BLaER1 treated with 17β-estradiol and CSF1 and Interleukin-3, amounts not matched to agents 10 nM and 100 nM (cell line): ENCODE measurements around the gene RPUSD1.
"Not testable (repeated sequence)": the region's sequence is repeated elsewhere in the genome, so short reads cannot be mapped to it uniquely, and the experiment has no call there.

ENCODE experiments used
- H3K27ac ChIP-seq, 11 experiments: shearing (Covaris generic); formaldehyde crosslinking; 2 replicates each; pipeline ENCODE4 v1.8.1; 2022
- H3K27me3 ChIP-seq, 11 experiments: shearing (Covaris generic); formaldehyde crosslinking; 2 replicates each; pipeline ENCODE4 v1.8.1; 2022
- H3K36me3 ChIP-seq, 11 experiments: shearing (Covaris generic); formaldehyde crosslinking; 2 replicates each; pipeline ENCODE4 v1.8.1; 2022
- H3K4me1 ChIP-seq, 10 experiments: shearing (Covaris generic); formaldehyde crosslinking; 2 replicates each; pipeline ENCODE4 v1.8.1; 2022
- H3K4me2 ChIP-seq, 11 experiments: shearing (Covaris generic); formaldehyde crosslinking; 2 replicates each; pipeline ENCODE4 v1.8.1; 2022
- H3K4me3 ChIP-seq, 10 experiments: shearing (Covaris generic); formaldehyde crosslinking; 2 replicates each; pipeline ENCODE4 v1.8.1; 2022
- H3K9ac ChIP-seq, 11 experiments: shearing (Covaris generic); formaldehyde crosslinking; 2 replicates each; pipeline ENCODE4 v1.8.1; 2022
- H3K9me3 ChIP-seq, 11 experiments: shearing (Covaris generic); formaldehyde crosslinking; replicated peaks in 1 of 11; 2 replicates each; pipeline ENCODE4 v1.8.1; 2022
- H4K20me1 ChIP-seq, 11 experiments: shearing (Covaris generic); formaldehyde crosslinking; 2 replicates each; pipeline ENCODE4 v1.8.1; 2022
- Cebpa-rat ChIP-seq, 11 experiments: shearing (Covaris generic); IDR thresholded peaks; 2 replicates each; pipeline ENCODE4 v1.8.1; 2022

Gene RPUSD1

GRCh38 chr16:787978-788398, at the start of gene RPUSD1:
RPUSD1 (minus strand) TSS chr16:788381; CDS start chr16:787737, 644 bp downstream.
- peak within 1 kb of the TSS; percentile 88 to 97 (median 92) for H3K9ac ChIP-seq
- peaks cover 6 to 94% (median 69%) of the 10 kb centered on the region in 11 experiments; a peak in 21 of 22 replicates for H4K20me1 ChIP-seq
- peak within 1 kb of the TSS; percentile 87 to 100 (median 97) for H3K4me3 ChIP-seq
- H3K36me3 ChIP-seq = peaks cover 10 to 67% (median 53%) of the 10 kb centered on the region in 11 experiments; a peak in 21 of 22 replicates
- peaks cover 0 to 5% (median 0%) of the 10 kb centered on the region in 11 experiments; a peak in 2 of 22 replicates for H3K27me3 ChIP-seq
- no peaks in the 10 kb centered on the region for H3K9me3 ChIP-seq
- peak within 1 kb of the TSS; percentile 92 to 100 (median 99) for H3K4me2 ChIP-seq
- H3K27ac ChIP-seq = peak within 1 kb of the TSS; percentile 72 to 86 (median 80)
- H3K4me1 ChIP-seq = peaks cover 31 to 60% (median 51%) of the 10 kb centered on the region in 10 experiments
- no peak for TF ChIP-seq Cebpa-rat (IDR thresholded peaks at IDR 0.05)

GRCh38 chr16:836822-837221, 48.6 kb upstream of the RPUSD1 start:
- H3K27me3 ChIP-seq, H4K20me1 ChIP-seq, H3K4me3 ChIP-seq, H3K27ac ChIP-seq, H3K4me2 ChIP-seq, H3K36me3 ChIP-seq, H3K9ac ChIP-seq: not testable (repeated sequence)
- peaks cover 6 to 45% (median 26%) of the 10 kb centered on the region in 10 experiments for H3K4me1 ChIP-seq
- H3K9me3 ChIP-seq = peaks cover 24 to 44% (median 33%) of the 10 kb centered on the region in 11 experiments

GRCh38 chr16:836221-836620, 48.0 kb upstream of the RPUSD1 start:
- no peak for TF ChIP-seq Cebpa-rat (IDR thresholded peaks at IDR 0.05)
- Histone ChIP-seq H3K4me1 (peaks cover 8 to 45% (median 26%) of the 10 kb centered on the region in 10 experiments), H3K27me3 (no peaks in the 10 kb centered on the region), H3K4me3 (no peak overlapping the region), H3K4me2 (no peak overlapping the region), H3K9ac (no peak overlapping the region), H3K36me3 (peaks cover 0 to 3% (median 0%) of the 10 kb centered on the region in 11 experiments; a peak in 1 of 22 replicates), H3K9me3 (peaks cover 24 to 44% (median 33%) of the 10 kb centered on the region in 11 experiments), H3K27ac (no peak overlapping the region), H4K20me1 (no peaks in the 10 kb centered on the region)

GRCh38 chr16:835373-835772, 47.2 kb upstream of the RPUSD1 start:
- no peak for TF ChIP-seq Cebpa-rat (IDR thresholded peaks at IDR 0.05)
- no peak overlapping the region for H3K9ac ChIP-seq
- H3K36me3 ChIP-seq = peaks cover 0 to 3% (median 0%) of the 10 kb centered on the region in 11 experiments; a peak in 1 of 22 replicates
- no peak overlapping the region for H3K27ac ChIP-seq
- H3K27me3 ChIP-seq = peaks cover 0 to 6% (median 0%) of the 10 kb centered on the region in 11 experiments; a peak in 6 of 22 replicates
- no peaks in the 10 kb centered on the region for H4K20me1 ChIP-seq
- H3K4me3 ChIP-seq = no peak overlapping the region
- H3K9me3 ChIP-seq = peaks cover 24 to 44% (median 33%) of the 10 kb centered on the region in 11 experiments
- no peak overlapping the region for H3K4me2 ChIP-seq
- H3K4me1 ChIP-seq = peaks cover 17 to 45% (median 27%) of the 10 kb centered on the region in 10 experiments

GRCh38 chr16:833411-833810, 45.2 kb upstream of the RPUSD1 start:
- Histone ChIP-seq H3K9ac (no peak overlapping the region), H3K4me1 (peaks cover 19 to 50% (median 34%) of the 10 kb centered on the region in 10 experiments), H4K20me1 (no peaks in the 10 kb centered on the region), H3K9me3 (peaks cover 24 to 44% (median 33%) of the 10 kb centered on the region in 11 experiments), H3K4me2 (no peak overlapping the region; a peak in 1 of 22 replicates), H3K36me3 (peaks cover 0 to 3% (median 0%) of the 10 kb centered on the region in 11 experiments; a peak in 1 of 22 replicates), H3K4me3 (no peak overlapping the region), H3K27ac (no peak overlapping the region), H3K27me3 (peaks cover 0 to 11% (median 0%) of the 10 kb centered on the region in 11 experiments; a peak in 6 of 22 replicates)
- TF ChIP-seq Cebpa-rat (IDR thresholded peaks at IDR 0.05) = no peak

- Histone ChIP-seq H3K4me1 (peaks cover 19 to 56% (median 40%) of the 10 kb centered on the region in 10 experiments), H3K4me2 (no peak overlapping the region), H3K27ac (no peak overlapping the region), H3K27me3 (peaks cover 0 to 11% (median 0%) of the 10 kb centered on the region in 11 experiments; a peak in 6 of 22 replicates), H3K4me3 (no peak overlapping the region), H3K36me3 (peaks cover 0 to 3% (median 0%) of the 10 kb centered on the region in 11 experiments; a peak in 1 of 22 replicates), H3K9ac (no peak overlapping the region), H3K9me3 (peaks cover 24 to 40% (median 32%) of the 10 kb centered on the region in 11 experiments), H4K20me1 (no peaks in the 10 kb centered on the region)
- TF ChIP-seq Cebpa-rat (IDR thresholded peaks at IDR 0.05) = no peak
Observed at GRCh38 chr16:832652-833336, 44.6 kb upstream of the RPUSD1 start.

GRCh38 chr16:831571-832413, 43.6 kb upstream of the RPUSD1 start:
- peak overlapping the region; percentile 86 to 98 (median 93) for H3K4me2 ChIP-seq
- peak overlapping the region; percentile 43 to 76 (median 61) for H3K27ac ChIP-seq
- H3K4me3 ChIP-seq = peak overlapping the region in 9 of 10 experiments; percentile 9 to 32 (median 23); a peak in 10 of 20 replicates
- TF ChIP-seq Cebpa-rat (IDR thresholded peaks at IDR 0.05) = no peak
- no peaks in the 10 kb centered on the region for H4K20me1 ChIP-seq
- peaks cover 15 to 30% (median 22%) of the 10 kb centered on the region in 11 experiments for H3K9me3 ChIP-seq
- H3K27me3 ChIP-seq = peaks cover 0 to 16% (median 0%) of the 10 kb centered on the region in 11 experiments; a peak in 7 of 22 replicates
- peaks cover 0 to 3% (median 0%) of the 10 kb centered on the region in 11 experiments; a peak in 1 of 22 replicates for H3K36me3 ChIP-seq
- H3K9ac ChIP-seq = peak overlapping the region; percentile 36 to 70 (median 67); a peak in 21 of 22 replicates
- peaks cover 19 to 66% (median 50%) of the 10 kb centered on the region in 10 experiments for H3K4me1 ChIP-seq

GRCh38 chr16:830871-831570, 42.8 kb upstream of the RPUSD1 start:
- TF ChIP-seq Cebpa-rat (IDR thresholded peaks at IDR 0.05) = no peak
- Histone ChIP-seq H3K9ac (peak overlapping the region; percentile 36 to 70 (median 67)), H3K36me3 (no peaks in the 10 kb centered on the region; a peak in 1 of 22 replicates), H3K4me3 (peak overlapping the region; percentile 9 to 32 (median 22); a peak in 14 of 20 replicates), H3K4me1 (peaks cover 19 to 71% (median 57%) of the 10 kb centered on the region in 10 experiments), H3K27ac (peak overlapping the region; percentile 43 to 76 (median 61)), H3K4me2 (peak overlapping the region; percentile 86 to 98 (median 93)), H4K20me1 (no peaks in the 10 kb centered on the region), H3K9me3 (peaks cover 7 to 23% (median 14%) of the 10 kb centered on the region in 11 experiments), H3K27me3 (peaks cover 0 to 23% (median 0%) of the 10 kb centered on the region in 11 experiments; a peak in 8 of 22 replicates)
